Measurements from ENCODE around the gene SYTL3. TPM values are rescaled to one million over a fixed set of nuclear protein-coding genes. Genes with fewer than 3 reads are reported as not detected.
"Not testable (repeated sequence)": the region's sequence is repeated elsewhere in the genome, so short reads cannot be mapped to it uniquely, and the experiment has no call there.

Gene SYTL3
- total RNA-seq, 2 donors from 2014 or later = 3.7 to 4.4 TPM

- ATAC-seq (no peak), DNase-seq (no peak)
- intact Hi-C loops (cut with DNase I) = loop anchor here in 1 of 2 donors (5.0 kb wide), 1 partner anchor 57 kb away; no protein-coding TSS in a partner anchor
Measured at GRCh38 chr6:158634695-158635426, 15.0 kb upstream of the SYTL3 start.

- ATAC-seq (no peak), DNase-seq (no peak)
- intact Hi-C loops (cut with DNase I) = loop anchor here in 1 of 2 donors (5.0 kb wide), 1 partner anchor 57 kb away; no protein-coding TSS in a partner anchor
Measured at GRCh38 chr6:158635427-158636073, 14.3 kb upstream of the SYTL3 start.

- intact Hi-C loops (cut with DNase I) = loop anchor here in 1 of 2 donors (5.0 kb wide), 1 partner anchor 56 kb away; no protein-coding TSS in a partner anchor
Measured at GRCh38 chr6:158636778-158637177, 13.1 kb upstream of the SYTL3 start.

GRCh38 chr6:158638324-158638854 is 11.5 kb upstream of the SYTL3 start:
- intact Hi-C loops (cut with DNase I) = loop anchor here in 1 of 2 donors (5.0 kb wide), 1 partner anchor 54 kb away; no protein-coding TSS in a partner anchor
- DNase-seq = no peak

More at GRCh38 chr6:158636778-158637177, 13.1 kb upstream of the SYTL3 start:
- ATAC-seq (no peak), DNase-seq (no peak)

DNA sequence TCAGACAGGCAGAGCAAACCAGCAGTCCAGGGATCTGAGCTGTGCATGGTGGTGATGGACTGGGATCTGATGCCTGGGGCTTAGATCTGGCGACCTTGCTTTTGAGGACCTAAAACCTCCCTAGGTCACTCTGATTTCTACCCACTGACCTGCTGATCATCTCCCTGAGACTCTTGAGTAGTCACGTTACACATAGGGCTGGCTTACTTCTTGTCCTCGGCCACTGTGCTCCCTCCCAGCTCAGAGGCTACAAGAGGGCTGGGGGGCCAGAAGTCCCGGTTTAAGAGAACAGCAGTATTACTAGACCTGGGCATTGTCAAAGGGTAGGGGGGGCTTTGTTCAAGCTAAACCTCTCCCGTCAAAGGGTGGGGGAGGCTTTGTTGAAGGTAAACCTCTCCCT is 10.8 kb upstream of the SYTL3 start:
- DNase-seq (no peak), ATAC-seq (no peak)
- intact Hi-C loops (cut with DNase I) = loop anchor here in 1 of 2 donors (5.0 kb wide), 1 partner anchor 53 kb away; no protein-coding TSS in a partner anchor

More at GRCh38 chr6:158638324-158638854, 11.5 kb upstream of the SYTL3 start:
- ATAC-seq = peak in 1 of 2 donors; percentile 13

DNA sequence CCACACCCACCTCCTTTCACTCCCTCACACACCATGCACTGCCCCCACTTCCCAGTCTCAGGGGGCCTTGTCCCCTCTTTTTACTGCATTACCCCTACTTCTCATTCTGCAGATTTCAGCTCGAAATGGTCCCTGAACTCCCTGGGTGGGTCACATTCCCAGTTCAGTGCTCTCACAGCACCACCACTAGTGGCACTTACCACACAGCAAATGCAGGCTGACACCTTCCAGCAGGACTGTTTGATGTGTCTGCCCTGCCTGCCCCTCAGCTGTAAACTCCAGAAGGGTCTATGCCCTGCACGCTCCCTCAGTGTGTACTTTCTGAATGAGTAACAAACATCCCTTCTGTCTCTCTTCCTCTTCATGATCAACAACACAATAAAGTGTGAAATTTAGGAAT is 9.3 kb upstream of the SYTL3 start:
- DNase-seq (no peak), ATAC-seq (no peak)
- intact Hi-C loops (cut with DNase I) = no loop called here

DNA sequence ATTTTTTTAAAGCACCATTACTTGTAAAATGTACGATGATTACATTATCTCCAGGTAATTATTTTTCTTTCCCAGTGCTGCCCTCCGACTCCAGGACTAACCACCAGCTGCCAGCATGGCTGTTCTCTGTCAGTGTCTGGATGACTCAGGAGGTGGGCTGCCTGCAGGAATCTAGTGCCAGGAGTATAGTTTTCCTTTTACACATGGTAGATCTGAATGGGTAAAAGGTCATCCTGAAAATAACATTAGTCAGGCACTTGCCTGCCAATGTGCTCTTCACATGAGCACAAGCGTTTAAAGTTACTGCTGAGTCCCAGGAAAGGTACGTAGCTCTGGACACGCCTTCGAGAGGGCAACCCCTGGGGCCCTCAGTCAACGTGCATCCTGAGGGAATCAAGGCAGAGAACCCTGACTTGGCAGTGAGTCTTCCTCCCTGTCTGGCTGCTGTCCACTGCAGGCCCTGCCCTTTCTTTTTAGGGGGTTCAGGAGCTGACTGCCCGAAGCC is 7.7 kb upstream of the SYTL3 start:
- DNase-seq = no peak
- intact Hi-C loops (cut with DNase I) = no loop called here
- peak; percentile 6 to 43 for ATAC-seq

DNA sequence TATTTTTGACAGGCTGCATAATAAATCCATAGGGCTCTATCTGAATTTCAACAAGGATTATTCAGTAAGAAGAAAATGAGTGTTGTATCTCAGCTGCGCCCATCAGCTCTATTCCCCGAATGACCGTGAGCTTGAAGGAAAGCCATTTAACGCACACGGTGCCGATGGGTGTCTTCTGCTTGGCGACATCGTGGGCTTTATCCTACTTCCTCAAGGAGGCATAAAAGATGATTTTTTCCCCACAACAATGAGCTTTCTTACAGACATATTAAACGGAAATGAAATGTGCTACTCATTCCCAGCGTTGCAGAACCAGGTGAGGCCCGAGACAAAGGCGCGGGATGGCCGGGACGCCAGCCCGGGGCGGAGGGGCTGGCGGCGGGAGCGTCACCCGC is 6.0 kb upstream of the SYTL3 start:
- ATAC-seq = peak in 1 of 2 donors; percentile 4
- intact Hi-C loops (cut with DNase I) = no loop called here

DNA sequence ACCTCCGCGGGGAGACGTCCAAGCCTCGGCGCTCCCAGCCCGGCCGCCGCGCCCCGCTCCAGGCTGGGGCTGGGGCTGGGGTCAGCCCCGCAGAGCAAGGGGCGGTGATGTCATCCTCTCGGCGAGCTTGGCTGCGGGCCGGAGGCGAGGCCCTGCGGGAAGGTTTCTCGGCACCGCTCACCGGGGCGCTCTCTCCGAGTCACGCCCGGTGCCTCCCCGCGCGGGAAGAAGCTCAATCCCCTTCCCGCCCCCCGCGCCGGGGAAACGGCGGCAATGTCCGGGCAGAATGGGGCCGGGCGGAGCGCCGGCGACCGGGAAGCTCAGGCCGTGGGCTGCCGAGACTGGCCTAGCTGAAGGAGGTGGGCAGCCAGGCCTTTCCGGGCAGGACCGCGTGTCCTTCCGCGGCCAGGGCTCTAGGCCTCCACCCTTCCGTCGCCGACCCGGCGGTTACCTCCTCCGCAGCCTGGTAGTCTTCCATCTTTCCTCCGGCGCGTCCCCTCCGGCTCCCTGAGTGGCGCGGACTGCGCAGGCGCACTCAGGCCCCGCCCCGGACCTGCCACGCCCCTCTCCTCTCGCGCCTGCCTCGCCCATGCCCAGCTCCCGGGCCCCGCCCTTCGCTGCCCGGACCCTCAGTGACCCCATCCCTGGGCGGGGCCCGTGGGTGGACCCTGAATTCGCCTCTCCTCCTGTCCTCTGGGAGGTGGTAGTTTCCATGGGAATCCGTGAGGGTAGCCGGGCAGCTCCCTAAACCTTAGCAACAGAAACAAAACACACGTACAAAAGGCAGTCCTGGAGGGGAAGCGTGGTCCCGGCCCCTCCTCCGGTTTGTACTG is 5.4 kb upstream of the SYTL3 start, which contains the start of gene DYNLT1:
DYNLT1 (minus strand) TSS at position 513 of the 833 bp plus-strand sequence; CDS start at position 478, 35 bp downstream.
- ATAC-seq (peak; percentile 96), DNase-seq (peak; percentile 95)
- intact Hi-C loops (cut with DNase I) = no loop called here

More for the DNA sequence above, 6.0 kb upstream of the SYTL3 start:
- no peak for DNase-seq

DNA sequence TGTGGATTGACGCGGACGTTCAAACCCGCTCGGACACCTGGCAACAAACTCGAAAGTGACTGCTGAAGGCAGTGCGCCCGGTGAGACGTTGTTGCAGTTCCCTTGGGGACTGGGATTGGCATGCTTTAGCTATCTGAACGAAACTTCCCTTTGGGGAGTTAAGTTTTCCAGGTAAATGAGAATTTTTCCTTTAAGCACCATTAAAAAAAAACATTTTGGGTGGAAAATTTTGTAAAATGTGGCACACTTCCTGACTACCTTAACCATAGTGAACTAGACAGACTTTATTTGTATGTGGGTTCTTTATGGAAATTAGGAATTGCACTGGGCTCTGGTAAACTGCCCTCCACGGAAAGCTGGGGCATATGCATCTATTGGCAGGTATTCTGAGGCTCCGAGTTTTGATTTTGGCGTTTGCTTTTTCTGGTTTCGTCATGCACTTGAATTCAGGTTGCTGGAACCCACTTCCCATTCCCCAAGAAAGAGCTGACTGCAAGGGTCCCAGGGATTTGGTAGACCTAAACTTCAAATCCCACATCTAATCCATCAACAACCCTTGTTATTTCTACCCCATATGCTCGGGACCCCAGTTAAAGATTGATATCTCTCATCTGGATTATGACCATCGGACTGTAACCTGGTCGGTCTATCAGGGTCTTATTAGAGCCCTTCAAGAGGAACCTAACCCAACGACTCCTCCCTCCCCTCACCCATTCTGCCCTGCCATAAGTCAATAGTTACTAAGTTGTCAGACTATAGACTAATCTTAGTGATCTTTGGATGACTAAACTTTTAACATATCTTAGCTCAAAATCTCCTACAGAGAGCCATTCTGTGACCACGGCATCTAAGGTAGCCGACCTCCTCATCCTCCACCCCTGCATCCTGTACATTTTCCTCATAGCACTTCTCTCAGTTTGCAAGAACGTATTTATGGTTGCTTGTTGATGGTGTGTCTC is 4.5 kb upstream of the SYTL3 start:
- intact Hi-C loops (cut with DNase I) = no loop called here
- DNase-seq = no peak

GRCh38 chr6:158646023-158646910 is 3.6 kb upstream of the SYTL3 start:
- intact Hi-C loops (cut with DNase I) = no loop called here
- ATAC-seq (no peak), DNase-seq (no peak)

More for the DNA sequence above, 4.5 kb upstream of the SYTL3 start:
- no peak for ATAC-seq

GRCh38 chr6:158647501-158647900 is 2.4 kb upstream of the SYTL3 start:
- intact Hi-C loops (cut with DNase I) = no loop called here
- ATAC-seq (no peak), DNase-seq (no peak)

DNA sequence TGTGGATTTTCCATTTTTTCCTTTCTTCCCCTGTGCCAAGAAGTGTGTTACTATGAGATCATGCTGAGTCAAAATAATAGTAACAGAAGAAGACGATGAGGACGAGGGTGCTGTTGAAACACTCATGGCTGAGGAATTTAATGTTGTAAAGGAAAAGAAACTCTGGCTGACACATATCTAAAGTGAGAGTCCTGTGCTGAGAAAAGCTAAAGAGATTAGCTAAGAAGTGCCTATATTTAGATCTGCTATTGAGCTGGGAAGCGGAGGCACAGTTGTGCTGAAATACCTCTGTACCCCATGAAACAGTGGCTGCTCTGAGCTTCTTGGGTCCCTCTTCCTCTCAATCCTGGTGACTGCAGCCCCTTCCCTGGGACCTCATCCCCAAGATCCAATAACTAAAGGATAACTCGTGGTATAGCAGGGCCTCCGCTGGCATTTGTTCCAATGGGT is 1.1 kb upstream of the SYTL3 start:
- DNase-seq (no peak), ATAC-seq (peak in 1 of 2 donors; percentile 3)
- intact Hi-C loops (cut with DNase I) = no loop called here

GRCh38 chr6:158651981-158652737 is 2.3 kb downstream of the SYTL3 start:
- intact Hi-C loops (cut with DNase I); ATAC-seq; DNase-seq: not testable (repeated sequence)

- peak; percentile 51 for DNase-seq
- intact Hi-C loops (cut with DNase I) = no loop called here
- ATAC-seq = peak; percentile 57 to 60
Measured at GRCh38 chr6:158653577-158654354, 3.9 kb downstream of the SYTL3 start.

Data from left cardiac atrium (tissue), 4 donors.